GM10248 (cell line): ENCODE data around the gene BTG3.

ENCODE experiments used
- CTCF ChIA-PET: fragments of 300-600 bp; sonication (Branson Sonifier 250); formaldehyde crosslinking; extraction: SDS; loops from one replicate; lab custom pipeline; 2021; ENCODE audit warnings: antibody characterized with exemption; lab: Yijun Ruan, JAX
- POLR2A ChIA-PET: fragments of 350-650 bp; sonication (Branson Sonifier 250); formaldehyde crosslinking; extraction: SDS; loops from one replicate; lab custom pipeline; 2020; ENCODE audit warnings: antibody characterized with exemption; lab: Yijun Ruan, JAX
- DNase-seq: peaks from one replicate; pipeline ENCODE4 v3.0.0; 2012; ENCODE audit errors: extremely low spot score
- CTCF ChIP-seq: IDR thresholded peaks from 2 replicates; pipeline ENCODE4 v1.5.1; 2012; ENCODE audit warnings: mild to moderate bottlenecking, low read depth; ENCODE audit errors: extremely low read depth, missing control alignments, control extremely low read depth

BTG3 gene

DNA sequence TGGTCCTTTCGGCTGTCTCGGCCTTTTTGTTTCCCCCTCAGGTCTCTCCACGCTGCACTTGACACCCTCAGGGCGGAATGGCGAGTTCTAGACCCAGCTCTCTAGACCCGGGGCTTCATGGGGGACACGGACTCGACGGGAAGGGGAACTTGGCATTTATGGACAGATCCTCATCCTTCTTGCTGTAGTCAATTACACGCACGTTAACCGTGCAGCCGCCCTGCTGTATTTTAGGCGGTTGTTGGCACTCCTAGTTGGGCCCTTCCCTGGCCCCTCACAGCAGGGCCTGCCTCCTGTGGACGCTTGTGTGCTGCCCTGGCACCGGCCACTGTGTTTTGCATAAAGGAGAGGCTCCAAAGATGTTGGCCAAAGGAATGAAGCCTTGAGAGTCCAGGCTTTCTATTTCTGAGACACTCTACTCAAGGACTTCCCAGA lies 558 bp upstream of the BTG3 start:
- ChIA-PET POLR2A (no interaction called here), CTCF (no interaction called here)
- TF ChIP-seq CTCF: no peak
- DNase-seq: peak; percentile 38

DNA sequence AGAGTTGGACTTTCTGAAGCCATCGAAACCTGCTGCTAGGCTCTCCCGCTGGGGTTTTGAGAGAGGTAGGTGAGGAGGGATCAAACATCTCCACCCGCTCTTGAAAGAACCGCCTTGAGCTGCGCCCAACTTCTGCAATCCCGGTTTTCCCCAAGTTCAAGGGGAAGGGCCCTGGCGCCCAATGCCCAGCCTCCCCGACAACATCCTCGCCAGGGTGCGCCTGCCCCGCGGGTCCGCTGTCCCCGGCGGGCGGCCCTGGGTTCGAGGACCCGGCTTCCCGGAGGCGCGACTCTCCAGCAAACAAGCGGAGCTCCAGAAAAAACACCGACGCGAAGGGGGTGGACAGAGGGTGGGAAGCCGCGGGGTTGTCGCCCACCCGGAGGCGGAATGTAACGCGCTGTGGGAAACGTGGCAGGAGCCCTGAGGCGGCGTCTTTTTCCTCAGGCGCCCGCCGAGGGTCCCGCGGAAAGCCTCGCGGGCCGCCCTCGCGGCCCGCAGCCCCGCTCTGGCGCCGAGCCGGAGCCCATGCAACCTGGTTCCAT lies 607 bp downstream of the BTG3 start:
- no peak for TF ChIP-seq CTCF
- ChIA-PET POLR2A (no interaction called here), CTCF (interaction anchor here (1.1 to 3.8 kb wide), 4 partner anchors 10 to 27 kb away, joined by 3 to 12 read pairs (median 3); no protein-coding TSS in a partner anchor)
- peak; percentile 23 for DNase-seq

DNA sequence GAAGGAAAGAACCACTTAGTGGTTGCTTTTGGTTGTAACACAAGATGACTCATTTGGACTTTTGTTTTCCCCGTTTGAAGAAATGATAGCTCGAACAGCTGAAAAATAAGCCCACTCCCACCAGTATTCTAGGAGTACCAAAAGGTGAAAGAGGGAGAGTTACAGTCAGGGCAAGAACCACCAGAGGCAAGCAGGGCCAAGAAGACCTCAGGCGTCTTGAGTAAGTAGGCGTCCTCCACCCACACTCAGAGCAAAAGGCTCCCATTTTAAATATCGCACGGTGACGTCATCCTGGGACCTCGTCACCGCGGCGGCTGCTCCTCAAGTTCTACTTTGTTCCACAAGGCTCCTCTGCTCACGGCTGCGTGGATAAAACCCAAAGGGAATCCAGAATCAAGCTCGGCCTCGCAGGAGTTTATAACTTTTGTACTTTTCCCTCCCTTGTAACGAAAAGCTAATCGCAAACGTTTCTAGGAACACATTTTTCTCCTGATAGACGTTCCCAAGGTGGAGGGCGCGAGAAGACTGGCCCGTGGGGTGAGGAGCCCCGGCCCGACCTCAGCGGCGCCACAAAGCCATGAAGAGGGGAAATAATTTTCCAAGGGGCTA lies 1.2 kb downstream of the BTG3 start:
- TF ChIP-seq CTCF: no peak
- DNase-seq: peak; percentile 79
- ChIA-PET POLR2A (no interaction called here), CTCF (interaction anchor here (1.1 to 3.8 kb wide), 5 partner anchors 9 to 26 kb away, joined by 3 to 14 read pairs (median 3); no protein-coding TSS in a partner anchor)

- no peak for DNase-seq
- ChIA-PET POLR2A (no interaction called here), CTCF (interaction anchor here (1.1 to 3.8 kb wide), 5 partner anchors 8 to 25 kb away, joined by 3 to 14 read pairs (median 5); no protein-coding TSS in a partner anchor)
- no peak for TF ChIP-seq CTCF
Observed at GRCh38 chr21:17610911-17611310, 1.8 kb downstream of the BTG3 start.

GRCh38 chr21:17609681-17610080 lies 3.0 kb downstream of the BTG3 start:
- TF ChIP-seq CTCF: no peak
- POLR2A ChIA-PET: no interaction called here
- CTCF ChIA-PET: interaction anchor here (1.1 to 3.8 kb wide), 5 partner anchors 9 to 24 kb away, joined by 3 to 14 read pairs (median 6); no protein-coding TSS in a partner anchor
- no peak for DNase-seq

DNA sequence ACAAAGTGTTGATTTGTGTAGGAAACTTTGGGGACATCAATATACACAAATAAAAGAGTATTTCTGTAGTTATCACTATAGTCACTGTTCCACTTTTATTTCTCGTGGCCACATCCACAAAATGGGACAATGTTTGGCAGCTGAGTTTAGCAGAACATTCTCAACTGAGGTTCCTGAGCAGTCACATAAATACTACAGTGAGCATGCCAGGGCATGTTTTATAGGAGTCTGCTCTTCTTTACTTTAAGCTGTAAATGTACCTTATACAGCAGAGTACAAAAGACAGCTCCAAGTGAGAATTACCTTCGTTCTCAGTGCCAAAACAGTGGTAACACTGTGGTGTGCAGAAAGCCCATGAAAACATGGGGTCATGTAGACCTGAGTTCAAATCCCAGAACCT lies 5.0 kb downstream of the BTG3 start:
- ChIA-PET CTCF (interaction anchor here (1.3 kb wide), 1 partner anchor 22 kb away, joined by 4 read pairs; no protein-coding TSS in a partner anchor), POLR2A (interaction anchor here (0.6 kb wide), 1 partner anchor 215 kb away, joined by 6 read pairs; no protein-coding TSS in a partner anchor)
- DNase-seq: no peak
- no peak for TF ChIP-seq CTCF
